ENCODE data around the gene CYP2D6.
"Not testable (repeated sequence)": the region's sequence is repeated elsewhere in the genome, so short reads cannot be mapped to it uniquely, and the experiment has no call there.

The CYP2D6 gene

GRCh38 chr22:42104332-42104860 is 26.2 kb downstream of the CYP2D6 start:
- not testable (repeated sequence) for H3K27ac ChIP-seq, H3K4me3 ChIP-seq

DNA sequence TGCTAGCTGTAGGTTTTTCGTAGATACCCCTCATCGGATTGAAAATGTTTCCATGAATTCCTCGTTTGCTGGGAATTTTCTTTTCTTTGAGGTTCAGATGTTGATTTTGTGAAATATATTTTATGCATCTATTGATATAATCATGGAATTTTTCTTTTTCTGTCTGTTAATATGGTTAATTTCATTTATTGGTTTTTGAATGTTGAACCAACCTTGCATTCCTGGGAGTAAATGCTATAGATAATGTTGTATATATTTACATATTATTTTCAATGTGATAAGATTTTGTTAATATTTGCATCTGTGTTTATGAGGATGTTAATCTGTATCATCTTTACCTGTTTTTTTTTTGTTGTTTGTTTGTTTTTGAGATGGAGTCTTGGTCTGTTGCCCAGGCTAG is 29.4 kb downstream of the CYP2D6 start:
- Histone ChIP-seq H3K4me3 (no peak overlapping the region), H3K27ac (no peak overlapping the region)

DNA sequence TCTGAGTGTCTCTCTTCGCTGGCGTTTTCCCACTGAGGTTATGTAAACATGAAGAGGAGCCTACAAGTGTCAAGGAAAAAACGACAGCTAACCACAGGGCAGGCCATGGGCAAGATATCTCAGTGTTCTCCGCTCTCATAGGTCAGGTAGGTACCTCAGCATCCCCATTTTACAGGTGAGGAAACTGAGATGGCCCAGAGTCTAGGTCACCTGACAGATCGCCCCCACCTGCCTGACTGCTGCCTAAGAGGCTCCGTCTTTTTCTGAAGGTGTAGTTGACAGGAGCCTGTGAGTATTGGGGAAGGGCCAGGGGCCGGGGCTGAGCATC is 39.2 kb downstream of the CYP2D6 start:
- Histone ChIP-seq H3K27ac (peak overlapping the region in 20 of 21 experiments; percentile 69 to 98 (median 92)), H3K4me3 (peak overlapping the region; percentile 51 to 95 (median 85))

GRCh38 chr22:42090596-42091454 is 39.8 kb downstream of the CYP2D6 start, which contains the start of gene NDUFA6:
Gene NDUFA6, minus strand, starts transcription at chr22:42090772. Its CDS starts 28 bp downstream, at chr22:42090744.
- Histone ChIP-seq H3K27ac (peak within 1 kb of the TSS; percentile 41 to 99 (median 94)), H3K4me3 (peak within 1 kb of the TSS; percentile 66 to 95 (median 85))

- no peak overlapping the region for H3K4me3 ChIP-seq
- H3K27ac ChIP-seq: no peak overlapping the region
These were observed 44.6 kb downstream of the CYP2D6 start for GRCh38 chr22:42086051-42086450.

DNA sequence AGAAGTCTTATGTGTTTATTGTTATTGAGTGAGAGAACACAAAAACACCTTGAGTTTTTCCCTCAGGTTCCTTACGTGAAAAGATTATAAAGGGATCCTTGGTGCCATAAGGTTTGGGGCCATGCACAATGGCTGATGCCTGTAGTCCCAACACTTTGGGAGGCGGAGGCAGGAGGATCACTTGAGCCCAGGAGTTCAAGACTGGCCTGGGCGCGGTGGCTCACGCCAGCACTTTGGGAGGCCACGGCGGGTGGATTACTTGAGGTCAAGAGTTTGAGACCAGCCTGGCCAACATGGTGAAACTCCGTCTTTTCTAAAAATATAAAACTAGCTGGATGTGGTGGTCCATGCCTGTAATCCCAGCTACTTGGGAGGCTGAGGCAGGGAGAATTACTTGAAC is 45.7 kb downstream of the CYP2D6 start:
- Histone ChIP-seq H3K27ac (no peak overlapping the region), H3K4me3 (no peak overlapping the region)

DNA sequence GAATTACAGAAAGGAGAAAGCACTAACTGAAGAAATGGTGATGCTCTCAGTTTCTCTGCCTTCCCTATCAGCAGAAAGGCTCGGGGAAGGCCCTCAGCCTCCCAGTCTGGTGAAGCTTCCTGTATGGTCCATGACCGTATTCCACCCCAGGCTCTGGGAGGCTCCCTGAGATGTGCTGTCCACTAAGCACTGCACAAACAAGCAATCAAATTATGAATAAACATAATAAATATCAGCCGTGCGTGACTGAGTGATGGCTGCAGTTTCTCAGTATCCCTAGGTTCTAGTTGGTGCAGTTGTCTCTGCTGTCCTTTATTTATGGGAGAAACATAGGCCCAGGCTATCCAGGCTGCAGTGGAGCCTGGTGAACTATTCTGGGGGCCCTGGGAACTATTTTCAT is 47.5 kb downstream of the CYP2D6 start:
- H3K27ac ChIP-seq: no peak overlapping the region
- no peak overlapping the region for H3K4me3 ChIP-seq

GRCh38 chr22:42080287-42080686 is 50.3 kb downstream of the CYP2D6 start:
- Histone ChIP-seq H3K27ac (peak overlapping the region in 20 of 21 experiments; percentile 92 to 99 (median 96)), H3K4me3 (peak overlapping the region; percentile 45 to 71 (median 57))

DNA sequence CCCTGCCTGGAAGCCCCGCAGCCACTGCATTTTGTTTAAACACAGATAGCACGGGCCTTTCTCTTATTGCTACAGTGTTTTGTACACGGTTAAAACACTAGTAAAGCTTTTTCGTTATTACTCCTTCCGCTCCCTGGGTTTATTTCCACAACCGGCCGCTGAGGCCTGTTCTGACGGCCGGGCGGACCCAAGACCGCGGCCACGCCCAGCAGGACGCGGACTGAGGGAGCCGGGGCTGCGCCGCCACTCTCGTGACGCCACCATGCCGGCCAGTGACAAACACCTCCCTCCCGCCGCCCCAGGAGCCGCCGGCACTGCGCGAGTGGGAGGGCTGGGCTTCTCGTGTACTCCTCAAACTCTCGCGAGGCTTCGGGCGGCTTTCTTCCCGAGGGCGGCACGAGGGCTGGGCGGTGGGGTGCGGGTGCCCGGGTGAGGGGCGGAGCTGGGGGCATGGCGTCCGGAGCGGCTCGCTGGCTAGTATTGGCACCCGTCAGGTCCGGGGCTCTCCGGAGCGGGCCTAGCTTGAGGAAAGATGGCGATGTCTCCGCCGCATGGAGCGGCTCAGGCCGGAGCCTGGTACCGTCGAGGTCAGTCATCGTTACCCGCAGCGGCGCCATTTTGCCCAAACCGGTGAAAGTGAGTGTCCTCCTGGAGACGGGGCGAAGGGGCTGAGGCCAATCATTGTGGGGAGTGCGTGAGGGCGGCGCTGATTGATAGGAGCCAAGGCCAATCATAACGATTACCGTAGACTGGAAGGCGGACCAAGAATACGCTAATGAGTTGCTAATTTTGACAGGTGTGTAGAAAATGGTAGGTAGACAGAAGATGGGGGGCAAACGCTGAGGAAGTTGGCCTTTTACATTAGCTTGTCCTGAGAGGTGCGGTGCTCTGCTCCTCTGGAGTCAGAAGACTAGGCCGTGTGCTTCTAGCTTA is 51.0 kb downstream of the CYP2D6 start, which contains the start of gene SMDT1:
Gene SMDT1, plus strand, starts transcription at position 382 of the 933 bp plus-strand sequence. Its CDS starts 69 bp downstream, at position 451.
- H3K4me3 ChIP-seq: peak within 1 kb of the TSS; percentile 45 to 71 (median 57)
- peak within 1 kb of the TSS; percentile 85 to 99 (median 96) for H3K27ac ChIP-seq

GRCh38 chr22:42078469-42079318 is 51.9 kb downstream of the CYP2D6 start:
- H3K27ac ChIP-seq: peak overlapping the region; percentile 54 to 99 (median 96)
- peak overlapping the region; percentile 45 to 71 (median 57) for H3K4me3 ChIP-seq

- Histone ChIP-seq H3K27ac (peak overlapping the region in 12 of 21 experiments; percentile 92 to 99 (median 96)), H3K4me3 (no peak overlapping the region)
These were observed 53.0 kb downstream of the CYP2D6 start for GRCh38 chr22:42077486-42078125.

GRCh38 chr22:42076764-42077485 is 53.7 kb downstream of the CYP2D6 start:
- Histone ChIP-seq H3K4me3 (no peak overlapping the region), H3K27ac (peak overlapping the region in 2 of 21 experiments; percentile 98 to 99)

Data from skin epidermis (tissue), 12 donors.